Measurements from ENCODE around the gene RFTN2.
"Not testable (repeated sequence)": the region's sequence is repeated elsewhere in the genome, so short reads cannot be mapped to it uniquely, and the experiment has no call there.

The RFTN2 gene

DNA sequence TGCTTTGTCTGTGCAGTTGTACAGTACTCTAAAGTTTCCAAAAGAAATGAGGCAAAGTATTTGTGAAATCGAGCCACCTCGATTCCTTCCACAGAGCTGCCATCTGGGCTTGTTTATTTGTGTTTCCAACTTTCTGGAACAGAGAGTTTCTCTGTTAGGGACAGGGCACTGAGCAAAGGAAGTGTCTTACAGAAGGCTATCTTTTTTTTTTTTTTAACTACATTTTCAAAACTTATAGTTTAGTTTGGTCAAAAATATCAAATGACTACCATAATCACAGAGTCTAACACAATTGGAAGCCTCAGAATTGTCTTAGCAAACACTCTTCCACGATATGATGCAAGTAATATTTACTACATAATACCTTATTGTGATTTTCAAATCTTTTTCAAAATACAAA, 796 bp downstream of the RFTN2 start:
- DNase-seq (ENCODE audit: low spot score): no peak

DNA sequence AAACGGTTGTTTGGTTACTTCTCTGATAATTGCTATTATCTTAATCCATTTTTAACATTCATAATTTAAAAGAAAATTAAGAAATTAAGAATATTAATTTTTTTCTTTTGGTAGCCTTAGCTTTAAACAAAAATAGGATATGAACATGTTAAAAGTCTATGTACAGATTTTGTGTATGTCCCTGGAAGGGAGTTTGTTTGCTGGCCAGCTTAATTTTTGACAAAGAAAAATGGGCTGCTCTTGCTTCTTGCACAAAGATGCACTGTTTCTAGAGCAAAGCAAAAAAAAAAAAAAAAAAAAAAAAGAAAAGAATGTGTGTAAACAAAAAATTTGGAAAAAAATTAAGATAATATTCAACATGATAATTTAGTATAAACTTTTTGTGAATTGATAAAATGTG, 1.3 kb downstream of the RFTN2 start:
- DNase-seq (ENCODE audit: low spot score): no peak

DNA sequence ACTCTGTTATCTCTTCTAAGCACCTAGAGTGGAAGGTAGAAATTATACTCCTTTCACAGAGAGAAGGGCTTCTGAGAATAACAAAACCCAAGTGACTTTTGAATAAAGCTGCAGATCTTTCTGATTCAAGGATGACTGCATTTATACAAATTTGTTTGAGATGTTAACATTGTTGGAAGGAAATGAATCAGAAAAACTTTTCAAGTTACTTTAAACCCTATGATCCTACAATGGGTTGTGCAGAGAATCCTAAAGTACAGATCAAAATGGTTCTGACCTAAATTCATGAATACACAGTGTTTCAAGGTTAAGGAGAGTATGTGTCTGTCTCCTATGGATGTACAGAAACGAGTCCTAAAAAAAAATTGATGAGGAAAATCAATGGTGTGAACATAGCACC, 1.8 kb downstream of the RFTN2 start:
- no peak for DNase-seq (ENCODE audit: low spot score)

DNA sequence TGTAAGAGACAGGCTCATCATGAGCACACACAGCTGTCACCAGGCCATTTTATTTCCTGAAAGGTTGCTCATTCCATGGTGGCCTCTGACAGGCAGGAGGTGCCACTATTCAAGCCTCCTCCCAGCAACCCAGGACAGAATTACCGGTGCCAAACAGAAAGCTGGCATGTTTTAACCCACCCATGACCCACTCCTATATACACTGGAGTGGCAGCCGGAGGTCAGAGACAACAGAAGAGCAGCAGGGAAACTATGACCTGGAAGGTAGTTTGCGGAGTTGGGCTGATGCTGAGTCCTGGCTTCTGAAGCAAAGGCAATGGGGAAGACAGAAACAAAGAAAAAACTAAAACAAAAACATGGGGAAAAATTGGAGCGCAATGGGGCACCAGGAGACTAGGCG, 2.3 kb downstream of the RFTN2 start:
- DNase-seq (ENCODE audit: low spot score): no peak

DNA sequence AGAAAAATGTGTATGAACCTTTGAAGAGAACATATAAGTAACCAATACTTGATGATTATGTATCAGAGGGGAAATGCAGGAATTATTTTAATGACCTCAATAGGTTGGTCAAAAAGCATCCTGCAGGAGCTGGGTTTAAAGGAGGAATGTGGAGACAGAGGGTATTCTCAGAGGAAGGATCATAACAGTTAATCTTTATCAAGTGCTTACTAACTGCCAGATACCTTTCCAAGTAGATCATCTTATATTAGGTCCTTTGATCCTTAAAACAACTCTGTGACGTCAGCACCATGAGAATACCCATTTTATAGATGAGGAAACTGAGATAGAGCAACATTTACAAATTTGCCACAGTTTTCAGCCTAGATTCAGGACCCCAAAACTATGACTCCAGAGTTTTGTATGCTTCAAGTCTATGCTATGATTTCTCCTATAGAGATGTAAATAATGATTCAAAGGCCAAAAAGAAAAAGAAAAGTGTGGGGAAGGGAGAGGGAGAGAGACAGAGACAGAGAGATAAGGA, 3.0 kb downstream of the RFTN2 start:
- DNase-seq (ENCODE audit: low spot score): no peak

DNA sequence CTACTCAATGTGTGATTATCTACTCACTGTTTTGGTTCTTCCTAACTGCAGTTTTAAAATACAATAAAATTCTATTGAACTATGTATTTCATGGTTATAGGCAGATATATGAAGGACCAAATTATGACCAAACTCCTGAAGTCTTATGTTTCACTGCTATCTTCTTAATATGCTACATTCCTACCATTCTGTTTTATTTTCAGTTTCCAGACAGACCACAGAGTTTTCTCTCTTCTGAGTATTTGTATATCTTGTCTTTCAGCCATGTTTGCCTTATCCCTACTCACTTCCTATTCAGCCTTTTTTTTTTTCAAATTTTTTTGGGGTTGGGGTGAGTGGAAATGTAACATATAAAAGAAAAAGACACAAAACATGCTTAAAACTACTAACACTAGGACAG, 6.3 kb downstream of the RFTN2 start:
- DNase-seq (ENCODE audit: low spot score): no peak

DNA sequence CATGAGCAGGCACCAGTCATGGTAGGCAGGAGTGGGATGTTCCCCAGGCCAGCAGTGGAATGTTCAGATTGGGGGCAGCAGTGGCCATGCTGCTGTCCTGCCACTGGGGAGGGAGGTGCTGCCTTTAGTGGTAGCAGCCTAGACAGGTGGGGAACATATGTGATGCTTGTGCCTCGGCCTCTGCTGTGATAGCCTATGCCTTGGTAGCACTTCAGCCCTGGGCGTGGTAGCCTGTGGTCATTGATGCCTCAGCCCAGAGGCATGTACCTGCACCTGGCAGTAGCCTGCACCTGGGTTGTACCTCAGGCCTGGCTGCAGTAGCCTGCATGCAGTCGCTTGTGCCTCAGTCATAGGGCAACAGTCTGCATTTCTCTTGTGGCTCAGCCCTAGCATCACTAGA, 7.1 kb downstream of the RFTN2 start:
- no peak for DNase-seq (ENCODE audit: low spot score)

DNA sequence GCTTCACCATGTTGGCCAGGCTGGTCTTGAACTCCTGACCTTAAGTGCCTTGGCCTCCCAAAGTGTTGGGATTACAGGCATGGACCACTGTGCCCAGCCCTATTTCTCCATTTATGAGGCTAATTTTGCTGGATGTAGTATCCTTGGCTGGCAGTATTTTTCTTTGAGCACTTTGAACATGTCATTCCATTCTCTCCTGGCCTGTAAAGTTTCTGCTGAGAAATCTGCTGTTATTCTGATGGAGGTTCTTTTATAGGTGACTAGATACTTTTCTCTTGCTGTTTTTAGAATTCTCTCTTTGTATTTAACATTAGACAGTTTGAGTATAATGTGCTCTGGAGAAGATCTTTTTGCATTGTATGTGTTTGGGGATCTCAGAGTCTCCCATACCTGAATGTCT, 9.1 kb downstream of the RFTN2 start:
- no peak for DNase-seq (ENCODE audit: low spot score)

DNA sequence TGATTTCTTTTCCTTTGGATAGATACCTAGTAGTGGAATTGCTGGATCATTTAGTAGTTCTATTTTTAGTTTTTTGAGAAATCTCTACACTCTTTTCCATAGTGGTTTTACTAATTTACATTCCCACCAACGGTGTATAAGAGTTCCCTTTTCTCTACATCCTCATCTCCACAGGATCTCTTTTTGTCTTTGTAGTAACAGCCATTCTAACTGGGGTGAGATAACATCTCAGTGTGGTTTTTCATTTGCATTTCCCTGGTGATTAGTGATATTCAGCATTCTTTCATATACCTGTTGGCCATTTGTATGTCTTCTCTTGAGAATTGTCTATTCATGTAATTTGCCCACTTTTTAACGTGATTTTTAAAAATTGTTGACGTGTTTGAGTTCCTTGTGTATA, 13.8 kb downstream of the RFTN2 start:
- no peak for DNase-seq (ENCODE audit: low spot score)

DNA sequence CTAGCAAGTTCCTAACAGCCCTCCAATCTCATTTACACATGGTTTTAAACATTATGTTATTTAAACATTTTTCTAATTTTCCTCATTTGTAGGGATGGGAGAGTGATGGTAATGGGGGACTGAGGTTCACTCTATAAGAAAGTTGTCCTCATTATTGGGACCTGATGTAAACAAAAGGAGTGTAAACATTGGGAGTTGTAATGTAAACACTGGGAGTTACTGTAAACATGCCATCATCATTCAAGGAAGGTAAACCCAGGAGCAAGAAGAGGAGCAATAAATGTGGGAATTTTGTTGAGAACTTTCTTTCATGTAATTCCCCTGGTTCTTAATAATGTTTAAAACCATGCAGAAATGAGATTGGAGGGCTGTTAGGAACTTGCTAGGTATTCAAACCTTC, 17.8 kb downstream of the RFTN2 start:
- DNase-seq (ENCODE audit: low spot score): no peak

DNA sequence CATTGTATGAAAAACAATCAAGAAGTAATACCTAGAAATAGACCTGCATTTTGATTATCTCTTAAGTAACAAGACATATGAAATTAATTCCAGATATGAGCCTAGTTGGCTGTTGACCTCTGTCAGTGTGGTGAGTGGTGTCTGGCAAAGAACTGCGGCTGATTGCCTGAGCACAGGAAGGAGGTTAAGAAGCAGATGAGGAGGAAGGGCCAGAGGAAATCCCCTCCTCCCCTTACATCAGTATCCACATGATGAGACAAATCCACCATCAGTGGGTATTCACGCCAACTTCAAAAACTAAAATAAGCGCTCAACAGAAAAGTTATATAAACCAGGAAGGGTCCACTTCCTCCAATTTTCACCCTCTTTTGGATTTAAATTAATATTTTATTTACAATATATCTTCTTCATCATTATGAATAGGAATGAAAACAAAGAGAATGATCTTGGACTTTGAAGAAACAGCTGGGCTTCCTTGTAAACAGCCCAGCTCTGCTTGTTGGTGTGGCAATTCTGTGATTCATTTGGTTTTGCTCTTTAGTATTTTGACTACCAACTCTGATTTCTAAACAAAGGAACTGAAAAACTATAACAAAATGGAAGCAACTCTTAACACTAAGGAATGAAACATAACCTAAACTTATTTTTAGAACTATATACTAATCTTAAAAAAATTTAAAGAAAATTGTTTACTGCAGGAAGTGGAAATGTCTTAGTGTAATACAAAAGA, 27.3 kb downstream of the RFTN2 start:
- no peak for DNase-seq (ENCODE audit: low spot score)

DNA sequence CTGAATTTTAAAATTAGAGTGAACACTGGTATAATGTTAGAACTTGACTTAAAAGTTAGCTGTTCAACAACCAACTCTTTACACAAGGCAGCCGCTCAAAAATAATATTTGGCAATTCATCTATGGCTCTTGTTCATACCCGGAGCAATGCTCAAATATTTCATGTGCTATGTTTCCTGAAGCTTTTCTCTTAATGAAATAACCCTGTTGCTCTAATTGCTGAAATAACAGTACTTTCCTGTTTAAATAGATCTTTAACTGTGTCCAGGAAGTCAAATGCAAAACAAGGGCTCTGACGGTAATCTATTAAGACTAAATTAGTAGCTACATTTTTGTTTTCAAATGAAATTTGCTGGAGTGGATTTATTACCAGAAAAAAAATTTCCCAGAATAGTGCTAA, 33.7 kb downstream of the RFTN2 start:
- DNase-seq (ENCODE audit: low spot score): no peak

DNA sequence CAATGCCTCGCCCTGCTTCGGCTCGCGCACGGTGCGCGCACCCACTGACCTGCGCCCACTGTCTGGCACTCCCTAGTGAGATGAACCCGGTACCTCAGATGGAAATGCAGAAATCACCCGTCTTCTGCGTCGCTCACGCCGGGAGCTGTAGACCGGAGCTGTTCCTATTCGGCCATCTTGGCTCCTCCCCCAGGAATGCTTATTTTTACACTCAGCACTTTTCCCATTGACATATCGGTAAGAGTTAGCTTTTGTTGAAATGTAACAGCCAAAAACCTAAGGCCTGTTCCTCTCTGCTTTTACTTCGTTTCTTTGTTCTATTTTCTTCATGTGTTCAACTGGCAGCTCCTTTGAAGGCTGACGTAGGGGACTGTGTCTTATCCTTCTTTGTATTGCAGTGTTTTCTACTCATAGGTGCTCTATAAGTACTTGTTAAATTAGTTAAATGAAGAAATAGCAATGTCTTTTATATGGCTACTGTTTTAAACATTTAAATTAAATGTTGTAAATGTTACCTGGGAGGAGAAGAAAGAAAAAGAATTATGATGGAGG, 34.7 kb downstream of the RFTN2 start:
- not testable (repeated sequence) for DNase-seq (ENCODE audit: low spot score)

DNA sequence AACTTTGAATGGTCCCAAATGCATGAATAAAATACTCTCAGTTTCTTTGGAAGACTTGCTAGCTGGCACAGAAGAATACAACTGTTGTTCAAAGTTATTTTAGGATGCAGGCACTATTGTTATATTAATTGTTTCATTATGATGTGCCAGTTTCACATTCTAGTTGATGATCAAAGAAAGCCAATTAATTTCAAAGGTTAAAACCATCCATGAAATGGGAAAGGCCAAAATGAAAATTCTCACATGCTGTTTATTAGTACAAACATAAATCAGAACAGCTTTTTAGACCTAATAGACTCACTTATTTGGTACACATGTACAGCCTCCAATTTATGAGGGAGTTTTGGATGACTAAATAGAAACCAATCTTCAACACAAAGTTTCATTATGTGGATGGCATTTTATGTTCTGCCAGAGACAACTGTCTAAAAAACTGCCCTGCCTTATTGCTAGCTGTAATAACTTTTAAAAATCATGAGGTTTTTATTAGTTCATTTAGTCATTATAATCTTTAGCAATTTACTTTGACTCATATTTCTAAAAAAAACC, 42.2 kb downstream of the RFTN2 start:
- DNase-seq (ENCODE audit: low spot score): no peak

DNA sequence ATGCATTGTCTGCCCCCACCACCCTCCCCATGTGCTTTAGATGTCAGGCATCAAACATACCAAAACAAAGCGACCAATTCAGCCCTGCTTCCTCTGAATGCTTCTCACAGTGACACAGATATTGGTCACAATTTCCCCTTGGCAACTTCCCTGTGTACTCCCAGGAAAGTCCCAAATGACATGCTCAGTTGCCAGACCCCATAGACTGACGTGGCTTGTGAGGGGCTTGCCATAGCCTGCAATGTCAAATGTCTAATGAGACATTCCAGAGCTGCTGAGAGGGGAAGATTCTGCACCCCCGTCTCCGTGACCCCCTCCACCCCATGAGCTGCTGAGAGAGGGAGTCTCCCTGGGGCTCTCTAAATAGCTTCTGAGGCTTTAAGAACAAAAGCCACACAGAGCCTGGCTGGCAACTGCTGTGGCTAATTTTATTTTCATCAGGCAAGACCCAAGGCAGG, 47.3 kb downstream of the RFTN2 start:
- no peak for DNase-seq (ENCODE audit: low spot score)

DNA sequence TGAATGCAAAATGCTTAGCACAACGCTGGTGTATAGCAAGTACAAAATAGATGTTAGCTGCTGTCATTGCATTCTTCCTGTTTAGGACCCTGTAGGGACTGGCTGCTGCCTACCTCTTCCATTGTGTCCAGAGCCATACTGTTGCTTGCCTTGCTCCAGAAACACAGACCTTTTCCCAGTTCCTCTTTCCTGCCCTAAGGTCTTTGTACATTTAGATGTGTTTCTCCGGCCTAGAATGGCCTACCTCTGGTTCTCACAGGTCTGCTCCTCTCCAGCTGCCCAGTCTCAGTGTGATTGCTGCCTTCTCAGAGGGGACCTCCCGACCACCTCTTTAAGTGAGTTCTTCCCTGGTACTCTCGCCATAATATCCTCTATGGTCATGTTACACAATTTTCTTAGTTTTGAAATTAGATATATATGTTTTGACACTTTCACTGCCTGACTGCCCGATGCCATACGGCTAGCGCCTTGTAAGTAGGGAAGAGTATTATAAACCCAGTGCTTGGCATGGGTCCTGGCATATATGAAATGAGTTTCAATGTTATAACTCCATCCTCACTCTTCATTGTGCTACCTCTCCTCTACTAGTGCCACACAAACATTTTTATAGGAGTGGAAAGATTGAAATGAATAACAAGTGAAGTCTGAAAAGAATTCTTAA, 48.3 kb downstream of the RFTN2 start:
- DNase-seq (ENCODE audit: low spot score): no peak

DNA sequence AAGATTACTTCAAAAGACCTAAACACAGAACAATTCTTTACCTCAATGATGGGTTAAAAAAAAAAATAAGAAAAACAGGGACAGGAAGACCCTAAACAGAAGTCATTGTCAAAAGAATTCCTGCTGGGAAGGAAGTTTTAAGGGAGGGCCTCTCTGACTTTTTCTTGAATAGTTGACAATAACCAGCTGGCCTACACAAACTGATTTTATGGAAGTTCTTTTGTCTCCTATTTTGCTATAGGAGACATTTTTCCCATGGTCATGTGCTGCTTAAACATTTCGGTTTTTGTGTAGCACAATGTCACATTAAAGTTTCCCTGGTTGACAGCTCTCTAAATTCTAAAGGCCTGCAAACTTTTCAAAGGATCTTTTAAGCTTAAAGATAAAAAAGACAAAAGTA, 55.3 kb downstream of the RFTN2 start:
- no peak for DNase-seq (ENCODE audit: low spot score)

DNA sequence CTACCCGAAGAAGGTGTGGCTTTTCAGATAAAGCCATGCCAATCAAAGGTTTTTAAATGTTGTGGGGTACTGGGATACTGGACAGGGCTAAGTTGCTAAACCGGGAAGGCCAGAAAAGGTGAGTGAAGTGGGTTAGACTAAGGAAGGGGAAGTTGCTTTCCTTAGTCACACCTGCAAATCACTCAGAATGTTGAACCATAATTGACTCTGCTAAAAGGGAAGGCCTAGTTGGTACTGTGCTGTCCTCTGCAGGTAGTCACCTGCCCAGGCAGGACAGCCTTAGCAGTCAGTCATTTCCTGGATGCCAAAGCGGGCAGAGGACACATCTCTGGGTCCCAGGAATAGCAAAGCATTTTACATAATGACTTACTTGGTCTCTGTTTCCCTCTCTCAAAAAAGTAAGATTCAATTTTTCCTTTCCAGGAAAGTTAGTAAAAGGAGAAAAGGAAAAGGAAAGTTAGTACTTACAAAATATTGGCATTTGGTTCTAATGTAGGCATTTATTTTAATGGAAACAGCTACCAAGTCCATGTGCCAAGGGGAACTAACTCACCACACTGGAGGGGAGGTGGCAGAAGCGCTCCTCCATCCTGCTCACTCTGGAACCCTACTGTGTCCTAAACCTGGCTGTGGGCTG, 60.3 kb downstream of the RFTN2 start:
- DNase-seq (ENCODE audit: low spot score): no peak

DNA sequence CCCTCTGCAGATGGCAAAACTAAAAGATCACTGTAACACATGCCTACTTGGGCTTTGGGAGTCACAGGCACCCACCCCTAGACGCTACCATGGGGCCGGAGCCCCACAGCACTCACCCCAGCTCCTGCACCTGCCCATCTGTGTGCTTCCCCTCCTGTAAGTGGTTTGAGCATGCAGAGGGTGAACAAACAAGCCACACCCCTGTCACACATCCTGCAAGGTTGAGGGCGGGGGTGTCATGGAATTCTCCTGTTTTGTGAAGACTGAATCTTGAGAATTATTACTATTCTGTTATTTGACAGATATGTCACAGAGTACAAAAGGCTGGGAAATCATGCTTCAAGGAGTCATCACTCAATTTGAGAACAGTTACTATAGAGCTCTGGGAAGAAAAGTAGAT, 60.9 kb downstream of the RFTN2 start:
- DNase-seq (ENCODE audit: low spot score): no peak

DNA sequence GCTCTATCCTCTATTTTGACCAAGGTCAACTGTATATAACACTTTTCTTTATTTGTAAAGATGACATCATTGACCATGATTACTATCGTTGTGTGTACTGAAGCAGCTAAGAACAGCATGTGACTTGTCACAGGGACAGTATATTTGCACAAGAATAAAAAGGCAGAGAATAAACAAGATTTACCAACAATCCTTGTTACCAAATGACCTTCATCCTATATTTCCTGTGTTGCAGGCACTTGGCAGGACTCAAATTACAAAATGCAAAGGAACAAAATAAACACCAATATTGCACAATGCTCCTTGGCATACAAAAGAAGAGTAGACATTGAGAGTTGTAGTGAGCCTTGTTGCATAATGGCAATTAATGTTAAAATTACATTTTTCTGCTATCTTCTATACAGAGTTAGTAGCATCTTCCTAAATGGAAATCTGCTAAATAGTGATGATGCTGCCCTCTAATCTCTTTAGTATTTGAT, 61.8 kb downstream of the RFTN2 start:
- no peak for DNase-seq (ENCODE audit: low spot score)

DNA sequence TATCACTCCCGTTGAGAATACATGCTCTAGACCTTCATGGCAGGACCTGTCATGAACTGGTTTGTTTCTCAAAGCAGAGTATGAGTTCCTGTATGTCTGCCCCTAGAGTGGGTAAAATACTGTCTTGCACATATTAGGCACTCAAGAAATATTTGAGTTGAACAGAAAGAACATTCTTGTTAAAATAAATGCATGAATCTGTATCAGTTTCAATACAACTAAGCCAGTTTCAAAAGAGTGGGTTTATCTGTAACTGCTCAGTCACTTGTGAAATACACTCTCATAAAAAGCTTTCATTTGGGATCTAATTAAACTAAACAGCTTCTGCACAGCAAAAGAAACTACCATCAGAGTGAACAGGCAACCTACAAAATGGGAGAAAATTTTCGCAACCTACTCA, 69.2 kb downstream of the RFTN2 start:
- DNase-seq (ENCODE audit: low spot score): no peak

DNA sequence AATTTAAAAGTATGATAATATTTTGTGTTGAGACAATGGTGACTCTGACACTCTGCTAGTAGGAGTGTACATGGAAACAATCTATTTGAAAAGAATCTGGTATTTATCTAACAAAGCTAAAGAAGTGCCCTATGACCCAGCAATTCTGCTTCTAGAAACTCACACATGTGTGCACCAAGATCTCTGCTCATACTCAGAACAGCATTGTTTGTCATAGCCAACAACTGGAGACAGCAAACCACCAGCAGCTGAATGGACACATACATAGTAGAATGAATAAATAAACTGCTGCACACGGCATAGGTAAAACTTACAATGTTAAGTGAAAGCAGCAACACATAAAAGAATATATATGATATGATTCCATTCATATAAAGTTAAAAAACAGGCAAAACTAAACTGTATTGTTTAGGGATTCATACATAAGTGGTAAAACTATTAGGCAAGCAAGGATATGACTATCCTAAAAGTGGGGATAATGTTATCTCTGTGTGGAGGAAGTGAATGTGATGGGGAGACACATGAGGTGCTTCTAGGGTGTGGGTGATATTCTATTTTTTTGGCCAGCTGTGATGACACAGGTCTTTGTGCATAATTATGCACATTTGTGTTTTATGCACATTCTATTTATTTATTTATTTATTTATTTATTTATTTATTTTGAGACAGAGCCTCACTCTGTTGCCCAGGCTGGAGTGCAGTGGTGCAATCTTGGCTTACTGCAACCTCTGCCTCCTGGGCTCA, 71.1 kb downstream of the RFTN2 start:
- no peak for DNase-seq (ENCODE audit: low spot score)

All from hematopoietic multipotent progenitor cell treated with erythropoietin and hydrocortisone succinate and interleukin-3 and kit ligand, for 15 days (in vitro differentiated cells).